Loucy (cell line): ENCODE data around the gene GAL3ST2.
A peak's percentile ranks its signal among the peaks of the same experiment; 100 is the strongest.

Experiments
- H2AFZ ChIP-seq: fragments of 200-600 bp; sonication (generic); 2 replicates; pipeline ENCODE4 v1.6.0; 2016; ENCODE audit warnings: antibody characterized with exemption, mild to moderate bottlenecking, low read length, moderate library complexity
- H3F3A ChIP-seq: fragments of 200-600 bp; 2 replicates; pipeline ENCODE4 v1.6.0; 2016; ENCODE audit warnings: antibody characterized with exemption, low read depth, mild to moderate bottlenecking
- H3K27me3 ChIP-seq: fragments of 200-600 bp; sonication (generic); 2 replicates; pipeline ENCODE4 v1.6.1; 2014; ENCODE audit warnings: low read length, mild to moderate bottlenecking; ENCODE audit not compliant: insufficient read depth, poor library complexity, severe bottlenecking
- H3K36me3 ChIP-seq: fragments of 200-600 bp; sonication (generic); 2 replicates; pipeline ENCODE4 v1.6.1; 2016; ENCODE audit warnings: low read length; ENCODE audit not compliant: insufficient read depth
- H3K4me1 ChIP-seq: fragments of 200-600 bp; sonication (generic); 2 replicates; pipeline ENCODE4 v1.5.1; 2014; ENCODE audit warnings: low read length, mild to moderate bottlenecking; ENCODE audit not compliant: insufficient read depth, poor library complexity, severe bottlenecking
- H3K4me2 ChIP-seq: fragments of 200-600 bp; sonication (generic); 2 replicates; pipeline ENCODE4 v1.6.0; 2014; ENCODE audit warnings: antibody characterized with exemption, low read length, low read depth, mild to moderate bottlenecking; ENCODE audit not compliant: poor library complexity, severe bottlenecking
- H3K4me3 ChIP-seq: fragments of 200-600 bp; sonication (generic); 2 replicates; pipeline ENCODE4 v1.5.1; 2014; ENCODE audit warnings: low read length, mild to moderate bottlenecking, mixed read lengths; ENCODE audit not compliant: poor library complexity, severe bottlenecking
- H3K79me2 ChIP-seq: fragments of 200-600 bp; sonication (generic); 2 replicates; pipeline ENCODE4 v1.6.1; 2014; ENCODE audit warnings: low read length; ENCODE audit not compliant: insufficient read depth
- H3K9ac ChIP-seq: fragments of 200-600 bp; sonication (generic); 2 replicates; pipeline ENCODE4 v1.6.0; 2014; ENCODE audit warnings: mild to moderate bottlenecking, low read depth, low read length, moderate library complexity; ENCODE audit not compliant: poor library complexity, severe bottlenecking
- H3K9me2 ChIP-seq: fragments of 200-600 bp; sonication (generic); replicated peaks from 2 replicates; pipeline ENCODE4 v1.6.1; 2016; ENCODE audit warnings: low read depth, low read length, mixed read lengths
- H3K9me3 ChIP-seq: fragments of 200-600 bp; sonication (generic); 2 replicates; pipeline ENCODE4 v1.6.1; 2014; ENCODE audit warnings: mild to moderate bottlenecking, antibody characterized with exemption, low read length, low read depth; ENCODE audit not compliant: insufficient read depth
- H4K20me1 ChIP-seq: fragments of 200-600 bp; sonication (generic); 2 replicates; pipeline ENCODE4 v1.6.0; 2014; ENCODE audit warnings: antibody characterized with exemption, low read length, mild to moderate bottlenecking; ENCODE audit not compliant: insufficient read depth, poor library complexity, severe bottlenecking
- EZH2phosphoT487 ChIP-seq: fragments of 200-600 bp; IDR thresholded peaks from 2 replicates; pipeline ENCODE4 v1.6.1; 2018; ENCODE audit warnings: antibody characterized with exemption, mild to moderate bottlenecking, moderate library complexity, borderline replicate concordance
- TF ChIP-seq, protein P1 (sequence below): fragments of 200-600 bp; sonication (generic); conservative IDR thresholded peaks from 2 replicates; pipeline ENCODE4 v1.5.1; 2014; ENCODE audit warnings: mild to moderate bottlenecking, antibody characterized with exemption, low read length

GAL3ST2 gene

GRCh38 chr2:241834527-241835210 lies 58.0 kb downstream of the GAL3ST2 start:
- H3K4me1 ChIP-seq = peaks cover 19% of the 10 kb centered on the region
- TF ChIP-seq, protein P1, sequence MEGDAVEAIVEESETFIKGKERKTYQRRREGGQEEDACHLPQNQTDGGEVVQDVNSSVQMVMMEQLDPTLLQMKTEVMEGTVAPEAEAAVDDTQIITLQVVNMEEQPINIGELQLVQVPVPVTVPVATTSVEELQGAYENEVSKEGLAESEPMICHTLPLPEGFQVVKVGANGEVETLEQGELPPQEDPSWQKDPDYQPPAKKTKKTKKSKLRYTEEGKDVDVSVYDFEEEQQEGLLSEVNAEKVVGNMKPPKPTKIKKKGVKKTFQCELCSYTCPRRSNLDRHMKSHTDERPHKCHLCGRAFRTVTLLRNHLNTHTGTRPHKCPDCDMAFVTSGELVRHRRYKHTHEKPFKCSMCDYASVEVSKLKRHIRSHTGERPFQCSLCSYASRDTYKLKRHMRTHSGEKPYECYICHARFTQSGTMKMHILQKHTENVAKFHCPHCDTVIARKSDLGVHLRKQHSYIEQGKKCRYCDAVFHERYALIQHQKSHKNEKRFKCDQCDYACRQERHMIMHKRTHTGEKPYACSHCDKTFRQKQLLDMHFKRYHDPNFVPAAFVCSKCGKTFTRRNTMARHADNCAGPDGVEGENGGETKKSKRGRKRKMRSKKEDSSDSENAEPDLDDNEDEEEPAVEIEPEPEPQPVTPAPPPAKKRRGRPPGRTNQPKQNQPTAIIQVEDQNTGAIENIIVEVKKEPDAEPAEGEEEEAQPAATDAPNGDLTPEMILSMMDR = no peak
- TF ChIP-seq EZH2phosphoT487 = no peak
- H3K4me3 ChIP-seq = no peak overlapping the region
- no peak overlapping the region for H3K9ac ChIP-seq
- H3K4me2 ChIP-seq = no peak overlapping the region
- no peaks in the 10 kb centered on the region for H3K9me3 ChIP-seq
- no peaks in the 10 kb centered on the region; the same call in 1 of the 2 replicates for H3F3A ChIP-seq
- H3K36me3 ChIP-seq = no peaks in the 10 kb centered on the region
- no peaks in the 10 kb centered on the region for H3K9me2 ChIP-seq
- H3K27me3 ChIP-seq = no peaks in the 10 kb centered on the region
- H4K20me1 ChIP-seq = no peaks in the 10 kb centered on the region
- H2AFZ ChIP-seq = no peak overlapping the region
- no peaks in the 10 kb centered on the region for H3K79me2 ChIP-seq

- no peak overlapping the region for H2AFZ ChIP-seq
- H3K9me2 ChIP-seq = no peaks in the 10 kb centered on the region
- H4K20me1 ChIP-seq = no peaks in the 10 kb centered on the region
- H3K79me2 ChIP-seq = no peaks in the 10 kb centered on the region
- no peaks in the 10 kb centered on the region for H3K9me3 ChIP-seq
- no peaks in the 10 kb centered on the region for H3K36me3 ChIP-seq
- H3F3A ChIP-seq = no peaks in the 10 kb centered on the region; the same call in 1 of the 2 replicates
- TF ChIP-seq, protein P1 = no peak
- TF ChIP-seq EZH2phosphoT487 = no peak
- H3K4me2 ChIP-seq = no peak overlapping the region
- no peaks in the 10 kb centered on the region for H3K27me3 ChIP-seq
- H3K4me1 ChIP-seq = peaks cover 14% of the 10 kb centered on the region
- no peak overlapping the region for H3K9ac ChIP-seq
- H3K4me3 ChIP-seq = no peak overlapping the region
Measured at GRCh38 chr2:241835611-241836010, 59.0 kb downstream of the GAL3ST2 start.

- Histone ChIP-seq H4K20me1 (no peaks in the 10 kb centered on the region), H3F3A (no peaks in the 10 kb centered on the region; the same call in 1 of the 2 replicates), H3K9me2 (no peaks in the 10 kb centered on the region), H3K36me3 (no peaks in the 10 kb centered on the region), H3K4me2 (no peak overlapping the region), H3K4me3 (no peak overlapping the region), H3K79me2 (no peaks in the 10 kb centered on the region), H2AFZ (no peak overlapping the region), H3K4me1 (peaks cover 7% of the 10 kb centered on the region), H3K9me3 (no peaks in the 10 kb centered on the region), H3K9ac (no peak overlapping the region), H3K27me3 (no peaks in the 10 kb centered on the region)
- TF ChIP-seq EZH2phosphoT487 = no peak
- TF ChIP-seq, protein P1 = peak; percentile 33
Measured at GRCh38 chr2:241836292-241836691, 59.7 kb downstream of the GAL3ST2 start.
